Testis (tissue), 3 donors: Measurements from ENCODE around the gene SETD5. TPM values are rescaled to one million over a fixed set of nuclear protein-coding genes. Genes with fewer than 3 reads are reported as not detected.

Experiments
- DNase-seq: peaks from one replicate; pipeline ENCODE4 v3.0.0-alpha.2; 2019
- H3K27ac ChIP-seq, 2 donors: fragments of 200-600 bp; sonication (generic); one replicate each; pipeline ENCODE4 v1.5.1; 2019
- H3K27me3 ChIP-seq: fragments of 200-600 bp; sonication (generic); one replicate; pipeline ENCODE4 v1.5.1; 2019
- H3K36me3 ChIP-seq: fragments of 200-600 bp; sonication (generic); one replicate; pipeline ENCODE4 v1.5.1; 2017; ENCODE audit warnings: low read depth; ENCODE audit errors: missing control alignments
- H3K4me1 ChIP-seq: fragments of 200-600 bp; sonication (generic); one replicate; pipeline ENCODE4 v1.5.1; 2019
- H3K4me3 ChIP-seq, 2 donors: fragments of 200-600 bp; sonication (generic); one replicate each; pipeline ENCODE4 v1.5.1; 2017 to 2019
- H3K9me3 ChIP-seq: fragments of 200-600 bp; sonication (generic); one replicate; pipeline ENCODE4 v1.5.1; 2017
- POLR2A ChIP-seq: fragments of 450-650 bp; IDR thresholded peaks from one replicate; pipeline ENCODE4 v1.6.1; 2017; ENCODE audit warnings: antibody characterized with exemption, mild to moderate bottlenecking, moderate library complexity
- WGBS, 2 donors: methylation state at CpG; one replicate each; pipeline ENCODE4 v1.1.5; 2018; 5-methylcytosine and 5-hydroxymethylcytosine counted together
- intact Hi-C: fragments of 100-400 bp; cut with DNase I; formaldehyde crosslinking; loops from one replicate; pipeline ENCODE4 v1.15.1; 2023; ENCODE audit warnings: low total_unique reads
- polyA plus RNA-seq: library from polyadenylated mRNA; stranded (reverse); fragments of 350-450 nt; fragmentation: Illumina TruSeq; extraction: RNeasy Lipid Tissue Mini Kit (QIAGEN cat#74804); gene quantifications from one replicate; pipeline ENCODE4 v1.2.3, GENCODE V29; 2014; ENCODE audit warnings: low read depth, low replicate concordance; ENCODE audit not compliant: insufficient read depth
- total RNA-seq, 2 donors: library from RNA; depleted of rRNA; stranded (reverse); fragments of >200 nt; gene quantifications; one replicate each; pipeline ENCODE4 v1.2.3, GENCODE V29; 2016
- TF ChIP-seq, protein P1 (sequence below), 3 experiments: fragments of 450-650 bp in 2 of 3; fragments of 200-600 bp in 1 of 3; sonication (generic) in 1 of 3; IDR thresholded peaks; one replicate each; pipeline ENCODE4 v1.5.1; 2016 to 2019; ENCODE audit warnings: antibody characterized with exemption in 3 of 3, mild to moderate bottlenecking in 2 of 3, moderate library complexity in 1 of 3

SETD5 gene
- total and polyA plus RNA-seq, 3 donors from 2014 or later: 70.5 to 168 (median 155) TPM

- H3K4me1 ChIP-seq: peaks cover 33% of the 10 kb centered on the region
Observed at GRCh38 chr3:9411302-9411701, 13.9 kb downstream of the SETD5 start.

GRCh38 chr3:9412293-9412692 lies 14.9 kb downstream of the SETD5 start:
- H3K27me3 ChIP-seq: no peaks in the 10 kb centered on the region
- H3K27ac ChIP-seq: no peak overlapping the region
- H3K4me3 ChIP-seq: no peak overlapping the region
- no peak for DNase-seq
- no peaks in the 10 kb centered on the region for H3K36me3 ChIP-seq
- intact Hi-C loops: no loop called here
- H3K4me1 ChIP-seq: peaks cover 33% of the 10 kb centered on the region
- 48 to 57% methylated on average over 1 of the region's 1 CpG for WGBS, 2 donors
- H3K9me3 ChIP-seq: no peaks in the 10 kb centered on the region
- TF ChIP-seq, protein P1, sequence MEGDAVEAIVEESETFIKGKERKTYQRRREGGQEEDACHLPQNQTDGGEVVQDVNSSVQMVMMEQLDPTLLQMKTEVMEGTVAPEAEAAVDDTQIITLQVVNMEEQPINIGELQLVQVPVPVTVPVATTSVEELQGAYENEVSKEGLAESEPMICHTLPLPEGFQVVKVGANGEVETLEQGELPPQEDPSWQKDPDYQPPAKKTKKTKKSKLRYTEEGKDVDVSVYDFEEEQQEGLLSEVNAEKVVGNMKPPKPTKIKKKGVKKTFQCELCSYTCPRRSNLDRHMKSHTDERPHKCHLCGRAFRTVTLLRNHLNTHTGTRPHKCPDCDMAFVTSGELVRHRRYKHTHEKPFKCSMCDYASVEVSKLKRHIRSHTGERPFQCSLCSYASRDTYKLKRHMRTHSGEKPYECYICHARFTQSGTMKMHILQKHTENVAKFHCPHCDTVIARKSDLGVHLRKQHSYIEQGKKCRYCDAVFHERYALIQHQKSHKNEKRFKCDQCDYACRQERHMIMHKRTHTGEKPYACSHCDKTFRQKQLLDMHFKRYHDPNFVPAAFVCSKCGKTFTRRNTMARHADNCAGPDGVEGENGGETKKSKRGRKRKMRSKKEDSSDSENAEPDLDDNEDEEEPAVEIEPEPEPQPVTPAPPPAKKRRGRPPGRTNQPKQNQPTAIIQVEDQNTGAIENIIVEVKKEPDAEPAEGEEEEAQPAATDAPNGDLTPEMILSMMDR (IDR thresholded peaks at IDR 0.05): no peak
- no peak for TF ChIP-seq POLR2A

More at GRCh38 chr3:9411302-9411701, 13.9 kb downstream of the SETD5 start:
- no peak for DNase-seq
- H3K4me3 ChIP-seq: no peak overlapping the region
- TF ChIP-seq POLR2A: no peak
- TF ChIP-seq, protein P1 (IDR thresholded peaks at IDR 0.05): no peak
- no peaks in the 10 kb centered on the region for H3K27me3 ChIP-seq
- 75 to 82% methylated on average over 1 of the region's 1 CpG for WGBS, 2 donors
- no peaks in the 10 kb centered on the region for H3K36me3 ChIP-seq
- peak overlapping the region in 1 of 2 donors; percentile 59 for H3K27ac ChIP-seq
- no peaks in the 10 kb centered on the region for H3K9me3 ChIP-seq
- intact Hi-C loops: no loop called here

DNA sequence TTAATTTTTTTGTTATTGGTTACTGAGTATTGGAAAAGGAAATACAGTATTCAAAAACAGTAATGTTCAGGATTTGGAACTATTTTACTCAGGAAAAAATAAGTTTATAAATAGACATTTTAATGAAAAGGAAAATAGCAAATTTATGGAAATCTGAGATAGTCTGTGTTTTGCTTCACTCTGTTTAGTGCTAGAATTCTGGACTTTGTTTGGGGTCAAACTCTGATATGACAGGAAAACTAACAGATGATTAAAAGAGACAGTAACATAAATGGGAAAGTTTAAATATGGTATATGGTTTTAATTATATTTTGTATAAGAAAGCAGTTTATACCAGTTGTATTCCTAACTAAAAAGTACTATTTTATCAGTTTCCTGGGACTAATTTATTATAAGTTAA lies 17.4 kb downstream of the SETD5 start:
- TF ChIP-seq, protein P1 (IDR thresholded peaks at IDR 0.05): no peak
- TF ChIP-seq POLR2A: no peak
- no peak for DNase-seq
- H3K9me3 ChIP-seq: no peaks in the 10 kb centered on the region
- no peak overlapping the region for H3K27ac ChIP-seq
- H3K4me1 ChIP-seq: peaks cover 24% of the 10 kb centered on the region
- H3K27me3 ChIP-seq: no peaks in the 10 kb centered on the region
- no peak overlapping the region for H3K4me3 ChIP-seq
- no peaks in the 10 kb centered on the region for H3K36me3 ChIP-seq
- intact Hi-C loops: no loop called here

DNA sequence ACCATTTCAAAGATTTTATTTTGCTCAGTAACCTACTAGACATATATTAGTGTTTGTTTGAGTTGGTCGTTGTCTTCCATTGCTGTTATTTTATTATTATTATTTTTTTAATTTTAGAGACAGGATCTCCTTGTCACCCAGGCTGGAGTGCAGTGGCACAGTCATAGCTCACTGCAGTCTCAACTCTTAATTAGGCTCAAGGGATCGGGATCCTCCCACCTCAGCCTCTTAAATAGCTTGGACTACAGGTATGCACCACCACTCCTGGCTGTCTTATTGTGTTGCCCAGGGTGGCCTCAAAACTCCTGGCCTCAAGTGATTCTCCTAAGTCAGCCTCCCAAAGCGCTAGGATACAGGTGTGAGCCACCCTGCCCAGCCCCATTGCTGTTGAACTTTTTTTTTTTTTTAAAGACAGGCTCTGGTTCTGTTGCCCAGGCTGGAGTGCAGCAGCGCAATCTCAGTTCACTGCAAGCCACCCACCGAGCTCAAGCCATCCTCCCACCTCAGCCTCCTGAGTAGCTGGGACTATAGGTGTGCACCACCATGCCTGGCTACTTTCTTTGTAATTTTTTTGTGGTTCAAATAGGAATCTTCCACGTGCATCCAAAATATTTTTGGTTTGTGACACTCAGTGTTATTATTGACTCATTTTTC lies 18.2 kb downstream of the SETD5 start:
- no peak overlapping the region for H3K27ac ChIP-seq
- peaks cover 23% of the 10 kb centered on the region for H3K4me1 ChIP-seq
- 88 to 89% methylated on average over 6 of the region's 6 CpGs for WGBS, 2 donors

More for the DNA sequence above, 18.2 kb downstream of the SETD5 start:
- no peaks in the 10 kb centered on the region for H3K27me3 ChIP-seq
- no peaks in the 10 kb centered on the region for H3K36me3 ChIP-seq
- intact Hi-C loops: no loop called here
- no peaks in the 10 kb centered on the region for H3K9me3 ChIP-seq
- DNase-seq: no peak
- H3K4me3 ChIP-seq: no peak overlapping the region
- TF ChIP-seq, protein P1 (IDR thresholded peaks at IDR 0.05): no peak
- no peak for TF ChIP-seq POLR2A
